HepG2 (cell line): Measurements from ENCODE around the gene SHROOM1. TPM values are rescaled to one million over a fixed set of nuclear protein-coding genes. Genes with fewer than 3 reads are reported as not detected.

Experiments used
- ATAC-seq: fragments of 200-7000 bp; cut with Tn5 transposase; 3 replicates; pipeline ENCODE4 v1.9.1; 2020; ENCODE audit warnings: mild to moderate bottlenecking, moderate library complexity
- BruUV-seq: library from RNA; stranded (reverse); fragments of 400-500 nt; replicated peaks from 2 replicates; lab custom pipeline; 2021; lab: Mats Ljungman, UMichigan
- CTCF ChIA-PET: fragments of 300-600 bp; formaldehyde crosslinking; extraction: SDS; loops from one replicate; lab custom pipeline; 2021; ENCODE audit warnings: low total read pairs, inconsistent platforms, low intra/inter-chr PET ratio; lab: Yijun Ruan, JAX
- POLR2A ChIA-PET: fragments of 350-600 bp; sonication (Branson Sonifier 250); formaldehyde crosslinking; loops from one replicate; lab custom pipeline; 2020; ENCODE audit warnings: antibody characterized with exemption, inconsistent platforms; lab: Yijun Ruan, JAX
- DNase-seq: peaks from one replicate; pipeline ENCODE4 v3.0.0-alpha.2; 2015; ENCODE audit warnings: low spot score
- FAIRE-seq: peaks from 3 replicates; lab custom pipeline; 2011; peaks lifted over from hg19 to GRCh38; lab: Jason Lieb, UNC
- H2AFZ ChIP-seq: one replicate; pipeline ENCODE4 v1.6.1; 2011; ENCODE audit warnings: low read length, inconsistent platforms
- H3K27ac ChIP-seq: fragments of 300-600 bp; 3 replicates; pipeline ENCODE4 v1.8.0; 2011; ENCODE audit warnings: mixed run types, mild to moderate bottlenecking, mixed read lengths, low read length, inconsistent platforms; ENCODE audit not compliant: insufficient read depth; ENCODE audit errors: extremely low read length
- H3K27me3 ChIP-seq, 2 experiments: fragments of 200-600 bp in 1 of 2; 2 replicates in 1 of 2; 3 replicates in 1 of 2; pipeline versions ENCODE4 v1.6.0 to v1.8.0; 2011; ENCODE audit warnings: low read length in 2 of 2, mild to moderate bottlenecking in 2 of 2, moderate library complexity in 2 of 2, inconsistent platforms in 1 of 2; ENCODE audit not compliant: insufficient read depth in 2 of 2, control insufficient read depth in 1 of 2
- H3K36me3 ChIP-seq, 2 experiments: fragments of 200-600 bp in 1 of 2; replicated peaks in 1 of 2; 2 replicates in 1 of 2; 3 replicates in 1 of 2; pipeline versions ENCODE4 v1.5.1 to v1.8.0; 2011; ENCODE audit warnings: low read length in 2 of 2, inconsistent platforms in 1 of 2; ENCODE audit not compliant: insufficient read depth in 2 of 2, control insufficient read depth in 1 of 2
- H3K4me1 ChIP-seq: 2 replicates; pipeline ENCODE4 v1.5.1; 2012; ENCODE audit warnings: low read length, inconsistent platforms; ENCODE audit not compliant: insufficient read depth
- H3K4me2 ChIP-seq: 2 replicates; pipeline ENCODE4 v1.6.0; 2011; ENCODE audit warnings: low read depth, low read length, inconsistent platforms
- H3K4me3 ChIP-seq, 3 experiments: fragments of 200-600 bp in 1 of 3; sonication (generic), shearing (Covaris generic) in 1 of 3; replicated peaks in 1 of 3; 2 replicates each; pipeline ENCODE4 v1.5.1; 2011 to 2016; ENCODE audit warnings: low read length in 3 of 3, inconsistent platforms in 2 of 3, low read depth in 2 of 3, mild to moderate bottlenecking in 2 of 3, control low read depth in 1 of 3, mixed read lengths in 1 of 3; ENCODE audit not compliant: insufficient read depth in 1 of 3
- H3K79me2 ChIP-seq: one replicate; pipeline ENCODE4 v1.6.1; 2011; ENCODE audit warnings: low read length, inconsistent platforms; ENCODE audit not compliant: insufficient read depth
- H3K9ac ChIP-seq: 2 replicates; pipeline ENCODE4 v1.6.0; 2011; ENCODE audit warnings: mild to moderate bottlenecking, low read depth, low read length, inconsistent platforms; ENCODE audit not compliant: insufficient read depth
- H3K9me3 ChIP-seq: 2 replicates; pipeline ENCODE4 v1.5.1; 2012; ENCODE audit warnings: mild to moderate bottlenecking, low read length
- H4K20me1 ChIP-seq: 2 replicates; pipeline ENCODE4 v1.6.0; 2011; ENCODE audit warnings: inconsistent platforms, mild to moderate bottlenecking, low read length, moderate library complexity; ENCODE audit not compliant: insufficient read depth
- FOXA3 ChIP-seq: IDR thresholded peaks from 2 replicates; pipeline ENCODE4 v1.6.1; 2016; ENCODE audit warnings: missing genetic modification reagents, missing compliant biosample characterization
- HNRNPUL1 ChIP-seq: fragments of 200-400 bp; formaldehyde crosslinking; IDR thresholded peaks from 2 replicates; pipeline ENCODE4 v1.6.1; 2017; ENCODE audit warnings: low read depth, mild to moderate bottlenecking, low read length, moderate library complexity
- SMARCC2 ChIP-seq: fragments of 450-650 bp; IDR thresholded peaks from 2 replicates; pipeline ENCODE4 v1.6.1; 2017; ENCODE audit warnings: antibody characterized with exemption, mild to moderate bottlenecking
- ZNF407 ChIP-seq: sonication (generic); formaldehyde crosslinking; IDR thresholded peaks from one replicate; pipeline ENCODE4 v1.5.1; 2020; ENCODE audit warnings: mild to moderate bottlenecking, missing genetic modification reagents; ENCODE audit errors: not compliant biosample characterization
- ZNF83 ChIP-seq: sonication (generic); formaldehyde crosslinking; IDR thresholded peaks from 2 replicates; pipeline ENCODE4 v1.4.0; 2020; ENCODE audit warnings: missing genetic modification reagents, mild to moderate bottlenecking, borderline replicate concordance
- WGBS: methylation state at CpG from one replicate; pipeline ENCODE4 v1.1.6; 2017; ENCODE audit warnings: low lambda C conversion rate; 5-methylcytosine and 5-hydroxymethylcytosine counted together
- in situ Hi-C: cut with HindIII; loops from 2 replicates; pipeline ENCODE4 v1.10.0; 2017; ENCODE audit warnings: low pct_unique_long_range_greater_than_20kb; ENCODE audit not compliant: extremely low pct_ligation_motif_present
- intact Hi-C: fragments of 100-400 bp; cut with micrococcal nuclease; formaldehyde crosslinking; loops from one replicate; pipeline ENCODE4 v1.10.0; 2022; ENCODE audit not compliant: unreplicated experiment
- polyA plus RNA-seq, 8 experiments: library from polyadenylated mRNA; depleted of rRNA in 3 of 8; stranded (reverse) in 7 of 8; unstranded in 1 of 8; fragments of >200 nt; fragmentation: Illumina TruSeq in 4 of 8; extraction: Trizol in 4 of 8; gene quantifications; 2 replicates each; pipeline versions ENCODE4 v1.2.1 to v1.2.3, GENCODE V29; 2011 to 2016; ENCODE audit warnings: low read depth in 4 of 8, missing spikeins in 1 of 8, mixed read lengths in 1 of 8; ENCODE audit not compliant: insufficient read depth in 1 of 8
- total RNA-seq, 5 experiments: library from RNA; depleted of rRNA; stranded (reverse); fragments of >200 nt; fragmentation: Illumina TruSeq; extraction: Trizol; gene quantifications; 2 replicates each; pipeline ENCODE4 v1.2.3, GENCODE V29; 2016; ENCODE audit warnings: low read depth in 1 of 5

SHROOM1 gene
- total and polyA plus RNA-seq, 2 of the 13 experiments (the other 11 are each of a cell fraction or from before 2014, with no cell fraction given), result 18.2 to 25.7 TPM

DNA sequence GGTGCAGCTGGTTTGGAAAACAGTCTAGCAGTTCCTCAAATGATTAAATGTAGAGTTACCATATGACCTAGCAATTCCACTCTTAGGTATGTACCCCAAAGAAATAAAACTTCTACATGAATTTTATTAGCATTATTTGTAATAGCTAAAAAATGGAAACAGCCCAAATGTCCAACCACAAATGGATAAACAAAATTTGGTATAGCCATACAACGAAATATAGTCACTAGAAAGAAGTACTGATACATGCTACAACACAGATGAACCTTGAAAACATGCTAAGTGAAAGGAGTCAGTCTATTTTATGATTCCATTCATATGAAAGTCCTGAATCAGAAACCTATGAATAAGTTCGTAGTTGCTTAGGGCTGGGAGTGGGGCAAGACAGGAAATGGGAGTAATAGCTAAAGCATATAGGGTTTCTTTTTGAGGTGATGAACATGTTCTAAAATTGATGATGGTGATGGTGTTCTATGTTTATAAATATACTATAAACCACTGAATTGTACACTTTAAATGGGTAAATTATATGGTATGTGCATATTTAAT, 29.5 kb upstream of the SHROOM1 start:
- ATAC-seq, result no peak
- Histone ChIP-seq H3K4me2 (no peak overlapping the region), H3K4me1 (peaks cover 16% of the 10 kb centered on the region), H2AFZ (no peak overlapping the region), H3K4me3 (no peak overlapping the region), H4K20me1 (no peaks in the 10 kb centered on the region), H3K27me3 (no peaks in the 10 kb centered on the region; a peak in 1 of 5 replicates), H3K36me3 (no peaks in the 10 kb centered on the region), H3K79me2 (no peaks in the 10 kb centered on the region), H3K27ac (no peak overlapping the region), H3K9ac (no peak overlapping the region), H3K9me3 (no peaks in the 10 kb centered on the region)
- BruUV-seq, result no TSS peak
- CTCF ChIA-PET, result no interaction called here
- in situ Hi-C loops (no loop called here), intact Hi-C loops (no loop called here)
- TF ChIP-seq SMARCC2 (no peak), FOXA3 (no peak), ZNF407 (CRISPR knock-in tag) (no peak), ZNF83 (no peak), HNRNPUL1 (no peak)
- no peak for FAIRE-seq
- no peak for DNase-seq
- POLR2A ChIA-PET, result interaction anchor here (1.4 kb wide), 1 partner anchor 21 kb away, joined by 5 read pairs; no protein-coding TSS in a partner anchor
- 79% methylated on average over 2 of the region's 2 CpGs for WGBS
